HG03103 (cell line): ENCODE data around the gene ZNG1A.
"Not testable (repeated sequence)": the region's sequence is repeated elsewhere in the genome, so short reads cannot be mapped to it uniquely, and the experiment has no call there.

ENCODE experiments used
- ATAC-seq: cut with Tn5 transposase; IDR thresholded peaks from one replicate; pipeline ENCODE4 v1.9.1; 2021; ENCODE audit warnings: low read depth; ENCODE audit not compliant: unreplicated experiment

ZNG1A gene

GRCh38 chr9:178970-179383 is at the start of gene ZNG1A:
Gene ZNG1A (minus strand): TSS chr9:179056. CDS start chr9:178969, 87 bp downstream.
- not testable (repeated sequence) for ATAC-seq

- no peak for ATAC-seq
Measured at GRCh38 chr9:227860-228259, 49.0 kb upstream of the ZNG1A start.

- no peak for ATAC-seq
Measured at GRCh38 chr9:224582-225520, 46.0 kb upstream of the ZNG1A start.

GRCh38 chr9:224026-224425 is 45.2 kb upstream of the ZNG1A start:
- no peak for ATAC-seq

- ATAC-seq, result no peak
Measured at GRCh38 chr9:223152-223551, 44.3 kb upstream of the ZNG1A start.

GRCh38 chr9:221989-222776 is 43.3 kb upstream of the ZNG1A start:
- no peak for ATAC-seq

- no peak for ATAC-seq
Measured at GRCh38 chr9:219670-220365, 41.0 kb upstream of the ZNG1A start.

GRCh38 chr9:219036-219435 is 40.2 kb upstream of the ZNG1A start:
- not testable (repeated sequence) for ATAC-seq

GRCh38 chr9:217950-218349 is 39.1 kb upstream of the ZNG1A start:
- ATAC-seq, result no peak

GRCh38 chr9:216866-217265 is 38.0 kb upstream of the ZNG1A start:
- ATAC-seq, result no peak

- no peak for ATAC-seq
Measured at GRCh38 chr9:215631-216155, 36.8 kb upstream of the ZNG1A start.

GRCh38 chr9:214648-215493 is 36.0 kb upstream of the ZNG1A start, which contains the start of gene DOCK8:
Gene DOCK8 (plus strand): TSS chr9:214865. CDS start chr9:214977, 112 bp downstream.
- ATAC-seq, result peak; percentile 72

GRCh38 chr9:214351-214647 is 35.4 kb upstream of the ZNG1A start:
- no peak for ATAC-seq

GRCh38 chr9:213901-214300 is 35.0 kb upstream of the ZNG1A start:
- ATAC-seq, result not testable (repeated sequence)

GRCh38 chr9:212297-212696 is 33.4 kb upstream of the ZNG1A start:
- no peak for ATAC-seq

GRCh38 chr9:211557-211956 is 32.7 kb upstream of the ZNG1A start:
- no peak for ATAC-seq

- no peak for ATAC-seq
Measured at GRCh38 chr9:211036-211435, 32.2 kb upstream of the ZNG1A start.

- ATAC-seq, result no peak
Measured at GRCh38 chr9:209143-209758, 30.4 kb upstream of the ZNG1A start.

- no peak for ATAC-seq
Measured at GRCh38 chr9:206481-206880, 27.6 kb upstream of the ZNG1A start.
